Breast epithelium (tissue), 3 donors: ENCODE data around the gene KRT74.

Experiments used
- CTCF ChIP-seq, 3 donors: fragments of 450-650 bp; IDR thresholded peaks; one replicate each; pipeline ENCODE4 v1.5.1; 2016 to 2017; ENCODE audit warnings: antibody characterized with exemption in 3 of 3, mild to moderate bottlenecking in 3 of 3, moderate library complexity in 3 of 3
- POLR2A ChIP-seq: fragments of 450-650 bp; IDR thresholded peaks from one replicate; pipeline ENCODE4 v1.6.1; 2016; ENCODE audit warnings: antibody characterized with exemption, mild to moderate bottlenecking, moderate library complexity

GRCh38 chr12:52615912-52616311, 42.3 kb upstream of the KRT74 start:
- TF ChIP-seq CTCF (IDR thresholded peaks at IDR 0.05), result no peak
- no peak for TF ChIP-seq POLR2A
